Measurements from ENCODE around the gene CMBL. TPM values are rescaled to one million over a fixed set of nuclear protein-coding genes. Genes with fewer than 3 reads are reported as not detected.
"Not testable (repeated sequence)": the region's sequence is repeated elsewhere in the genome, so short reads cannot be mapped to it uniquely, and the experiment has no call there.

CMBL gene
- polyA plus RNA-seq, 1 experiment = 43.0 TPM

DNA sequence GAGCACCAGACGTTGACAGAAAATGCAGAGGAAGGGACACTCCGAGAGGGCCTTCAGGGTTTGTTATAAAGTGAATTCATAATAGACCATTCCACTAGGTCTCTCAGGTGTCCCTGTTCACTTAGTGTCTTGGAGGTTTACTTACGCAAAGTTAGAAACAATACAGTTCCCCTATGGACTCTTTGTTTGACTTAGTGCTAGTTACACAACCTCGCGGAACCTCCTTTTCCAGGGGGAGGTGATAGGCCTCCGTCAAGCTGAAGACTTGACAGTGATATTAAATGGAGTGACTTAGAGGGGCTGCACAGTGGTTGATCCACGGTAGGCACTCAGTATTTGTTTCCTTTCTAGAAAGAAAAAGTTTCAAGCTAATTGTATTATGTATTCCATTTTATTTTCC, 56.3 kb downstream of the CMBL start:
- H3K9me3 ChIP-seq (ENCODE audit: control insufficient read depth, insufficient read depth, low read length) = no peaks in the 10 kb centered on the region
- DNase-seq (ENCODE audit: low read depth, low spot score) = no peak
- no peak overlapping the region for H3K27ac ChIP-seq (ENCODE audit: low read depth, low read length)
- POLR2A ChIA-PET = no interaction called here
- peak overlapping the region; percentile 98 for H3K4me3 ChIP-seq (ENCODE audit: low read depth, low read length)
- CTCF ChIA-PET = no interaction called here
- TF ChIP-seq, protein P1, sequence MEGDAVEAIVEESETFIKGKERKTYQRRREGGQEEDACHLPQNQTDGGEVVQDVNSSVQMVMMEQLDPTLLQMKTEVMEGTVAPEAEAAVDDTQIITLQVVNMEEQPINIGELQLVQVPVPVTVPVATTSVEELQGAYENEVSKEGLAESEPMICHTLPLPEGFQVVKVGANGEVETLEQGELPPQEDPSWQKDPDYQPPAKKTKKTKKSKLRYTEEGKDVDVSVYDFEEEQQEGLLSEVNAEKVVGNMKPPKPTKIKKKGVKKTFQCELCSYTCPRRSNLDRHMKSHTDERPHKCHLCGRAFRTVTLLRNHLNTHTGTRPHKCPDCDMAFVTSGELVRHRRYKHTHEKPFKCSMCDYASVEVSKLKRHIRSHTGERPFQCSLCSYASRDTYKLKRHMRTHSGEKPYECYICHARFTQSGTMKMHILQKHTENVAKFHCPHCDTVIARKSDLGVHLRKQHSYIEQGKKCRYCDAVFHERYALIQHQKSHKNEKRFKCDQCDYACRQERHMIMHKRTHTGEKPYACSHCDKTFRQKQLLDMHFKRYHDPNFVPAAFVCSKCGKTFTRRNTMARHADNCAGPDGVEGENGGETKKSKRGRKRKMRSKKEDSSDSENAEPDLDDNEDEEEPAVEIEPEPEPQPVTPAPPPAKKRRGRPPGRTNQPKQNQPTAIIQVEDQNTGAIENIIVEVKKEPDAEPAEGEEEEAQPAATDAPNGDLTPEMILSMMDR (IDR thresholded peaks at IDR 0.05; ENCODE audit: low read depth, low read length) = no peak
- H3K27me3 ChIP-seq (ENCODE audit: control insufficient read depth, insufficient read depth, low read length) = no peaks in the 10 kb centered on the region

DNA sequence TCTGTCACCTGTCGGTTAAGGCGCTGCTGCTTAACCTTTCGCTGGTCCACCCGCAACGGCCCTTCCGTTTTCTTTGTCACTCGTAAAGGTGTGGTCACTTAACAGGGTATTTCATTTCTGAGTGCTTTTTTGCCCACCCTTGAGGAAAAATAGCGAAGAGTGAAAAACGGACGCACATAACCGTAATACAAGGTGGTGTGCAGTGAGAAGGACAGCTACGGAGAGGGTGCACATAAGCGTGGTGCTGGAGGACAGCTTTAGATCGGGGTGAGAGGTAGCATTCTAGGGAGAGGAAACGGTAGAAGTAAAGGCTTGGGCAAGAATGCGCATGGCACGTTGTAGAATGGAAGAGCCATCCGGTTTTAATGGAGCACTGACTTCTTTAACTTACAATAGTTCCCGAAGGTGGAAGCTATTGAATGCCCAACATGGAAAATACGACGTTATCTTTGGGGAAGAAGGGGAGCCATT, 56.9 kb downstream of the CMBL start:
- TF ChIP-seq, protein P1 (IDR thresholded peaks at IDR 0.05; ENCODE audit: low read depth, low read length) = no peak
- H3K27ac ChIP-seq (ENCODE audit: low read depth, low read length) = no peak overlapping the region
- H3K4me3 ChIP-seq (ENCODE audit: low read depth, low read length) = peak overlapping the region; percentile 98
- DNase-seq (ENCODE audit: low read depth, low spot score) = no peak
- POLR2A ChIA-PET = interaction anchor here (1.5 kb wide), 1 partner anchor 10 kb away, joined by 7 read pairs; no protein-coding TSS in a partner anchor
- no peaks in the 10 kb centered on the region for H3K9me3 ChIP-seq (ENCODE audit: control insufficient read depth, insufficient read depth, low read length)
- no peaks in the 10 kb centered on the region for H3K27me3 ChIP-seq (ENCODE audit: control insufficient read depth, insufficient read depth, low read length)
- CTCF ChIA-PET = interaction anchor here (1.3 kb wide), 1 partner anchor 18 kb away, joined by 3 read pairs; no protein-coding TSS in a partner anchor

GRCh38 chr5:10249948-10250805, 57.5 kb downstream of the CMBL start, which contains the start of gene CCT5:
CCT5 (plus strand) TSS chr5:10250280; CDS start chr5:10250341, 61 bp downstream.
- ChIA-PET POLR2A (interaction anchor here (0.6 to 1.7 kb wide), 6 partner anchors 10 to 103 kb away, joined by 3 to 13 read pairs (median 4); partner anchors contain the start of gene MARCHF6), CTCF (interaction anchor here (1.3 kb wide), 1 partner anchor 18 kb away, joined by 3 read pairs; no protein-coding TSS in a partner anchor)
- H3K4me3 ChIP-seq (ENCODE audit: low read depth, low read length) = peak within 1 kb of the TSS; percentile 98
- H3K9me3 ChIP-seq (ENCODE audit: control insufficient read depth, insufficient read depth, low read length) = no peaks in the 10 kb centered on the region
- DNase-seq (ENCODE audit: low read depth, low spot score) = peak; percentile 98
- peak within 1 kb of the TSS; percentile 94 for H3K27ac ChIP-seq (ENCODE audit: low read depth, low read length)
- TF ChIP-seq, protein P1 (IDR thresholded peaks at IDR 0.05; ENCODE audit: low read depth, low read length) = no peak
- no peaks in the 10 kb centered on the region for H3K27me3 ChIP-seq (ENCODE audit: control insufficient read depth, insufficient read depth, low read length)

- TF ChIP-seq, protein P1 (IDR thresholded peaks at IDR 0.05; ENCODE audit: low read depth, low read length) = no peak
- Histone ChIP-seq H3K27ac (ENCODE audit: low read depth, low read length) (peak overlapping the region; percentile 94), H3K4me3 (ENCODE audit: low read depth, low read length) (peak overlapping the region; percentile 98), H3K27me3 (ENCODE audit: control insufficient read depth, insufficient read depth, low read length) (no peaks in the 10 kb centered on the region), H3K9me3 (ENCODE audit: control insufficient read depth, insufficient read depth, low read length) (no peaks in the 10 kb centered on the region)
- ChIA-PET CTCF (no interaction called here), POLR2A (interaction anchor here (0.6 to 1.7 kb wide), 2 partner anchors 16 to 30 kb away, joined by 3 to 13 read pairs; no protein-coding TSS in a partner anchor)
- no peak for DNase-seq (ENCODE audit: low read depth, low spot score)
Measured at GRCh38 chr5:10248378-10249260, 59.1 kb downstream of the CMBL start.

GRCh38 chr5:10247217-10247616, 60.5 kb downstream of the CMBL start:
- POLR2A ChIA-PET; DNase-seq (ENCODE audit: low read depth, low spot score); H3K27me3 ChIP-seq (ENCODE audit: control insufficient read depth, insufficient read depth, low read length); H3K27ac ChIP-seq (ENCODE audit: low read depth, low read length); CTCF ChIA-PET; H3K4me3 ChIP-seq (ENCODE audit: low read depth, low read length); H3K9me3 ChIP-seq (ENCODE audit: control insufficient read depth, insufficient read depth, low read length): not testable (repeated sequence)

Measured in AG04450 (cell line).